ENCODE data around the gene WDR64.
A peak's percentile ranks its signal among the peaks of the same experiment; 100 is the strongest.

WDR64 gene

DNA sequence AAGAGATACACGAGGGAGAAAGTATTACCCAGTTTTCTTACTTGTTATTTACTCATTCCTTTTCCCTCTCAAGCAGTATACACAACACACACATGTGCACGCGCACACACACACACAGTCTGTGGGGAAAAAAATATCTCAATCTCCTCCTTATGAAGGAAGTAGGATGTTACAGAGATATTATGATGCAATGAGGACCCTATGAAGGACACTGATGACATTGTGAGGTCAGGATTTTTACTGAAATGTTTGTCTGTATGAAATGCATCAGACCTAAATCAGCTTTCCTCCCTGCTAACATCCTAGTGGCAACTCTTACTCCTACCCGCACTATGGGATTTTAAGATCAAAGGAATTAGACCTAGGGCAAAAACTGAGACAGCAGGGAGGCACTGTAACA lies at the start of gene WDR64:
WDR64 (plus strand) TSS at position 270 of the 400 bp plus-strand sequence. CDS start 204 bp downstream, outside the sequence.
- DNase-seq, result no peak

DNA sequence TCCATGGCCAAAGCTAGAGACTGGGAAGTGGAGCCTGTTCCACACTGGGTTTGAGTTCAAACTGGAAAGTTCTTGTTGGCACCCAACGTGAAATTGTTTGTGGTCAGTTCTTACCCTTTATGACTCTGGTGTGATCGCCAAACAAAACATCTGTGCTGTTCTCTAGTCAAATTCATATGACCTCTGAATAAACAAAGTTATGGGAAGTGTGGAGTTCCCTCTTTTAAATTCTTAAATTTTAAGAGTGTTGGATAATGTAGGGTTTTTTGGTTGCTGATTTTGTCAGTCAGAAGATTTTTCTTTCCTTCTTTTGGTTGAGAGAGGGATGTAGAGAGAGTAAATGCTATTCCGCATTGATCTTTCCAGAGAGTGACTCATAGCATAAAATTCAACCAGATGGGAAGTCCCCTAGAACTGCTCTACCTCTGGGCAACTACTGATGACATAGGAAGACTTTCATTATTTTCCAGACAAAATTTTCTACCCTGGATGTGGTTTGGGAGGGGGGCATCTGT lies 48.3 kb upstream of the WDR64 start:
- DNase-seq, result no peak

DNA sequence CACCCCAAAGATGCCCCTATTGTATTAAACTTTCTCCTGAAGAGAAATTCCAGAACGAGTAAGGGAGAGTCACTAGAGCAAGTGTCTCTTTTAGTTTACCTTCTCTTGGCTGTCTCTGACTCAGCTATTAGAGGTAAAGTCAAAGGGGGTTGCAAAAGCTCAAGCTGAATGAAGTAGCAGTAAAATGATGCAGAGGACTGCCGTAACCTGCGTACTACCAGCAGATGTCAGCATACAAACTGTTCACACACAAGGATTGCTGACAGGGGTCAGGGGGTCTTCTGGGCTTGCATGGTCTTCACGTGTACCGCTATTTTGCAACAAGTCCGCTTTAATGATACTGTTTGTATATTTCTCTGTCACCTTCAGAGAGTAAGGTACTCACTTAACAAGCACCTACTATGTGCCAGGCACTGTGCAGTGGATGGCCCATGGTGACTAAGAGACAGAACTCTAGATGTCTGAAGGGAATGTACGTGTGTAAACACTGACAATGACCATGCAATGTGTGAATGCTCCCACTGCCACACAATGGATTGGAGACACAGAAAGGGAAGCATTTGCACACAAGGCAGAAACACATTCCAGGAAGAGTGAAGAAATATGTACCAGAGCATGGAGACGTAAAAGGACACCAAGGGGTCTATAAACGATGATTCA lies 46.8 kb upstream of the WDR64 start:
- no peak for DNase-seq

DNA sequence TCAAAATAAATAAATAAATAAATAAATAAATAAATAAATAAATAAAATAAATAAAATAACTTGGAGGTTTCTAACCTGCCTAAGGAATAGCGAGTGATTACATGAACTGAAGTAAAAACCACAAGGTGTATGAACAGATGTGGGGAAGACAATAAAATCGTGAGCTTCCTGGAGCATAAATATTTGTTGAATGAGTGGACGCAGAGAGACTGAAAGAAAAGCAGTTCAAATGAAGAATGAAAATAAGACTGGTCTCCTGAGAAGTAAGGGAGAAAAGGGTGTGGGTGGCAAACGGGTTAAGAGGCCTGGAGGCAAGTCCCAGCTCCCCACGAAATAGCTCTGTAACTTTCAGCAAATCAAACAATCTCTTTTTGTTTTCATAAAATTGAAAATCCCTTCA lies 45.5 kb upstream of the WDR64 start:
- no peak for DNase-seq

DNA sequence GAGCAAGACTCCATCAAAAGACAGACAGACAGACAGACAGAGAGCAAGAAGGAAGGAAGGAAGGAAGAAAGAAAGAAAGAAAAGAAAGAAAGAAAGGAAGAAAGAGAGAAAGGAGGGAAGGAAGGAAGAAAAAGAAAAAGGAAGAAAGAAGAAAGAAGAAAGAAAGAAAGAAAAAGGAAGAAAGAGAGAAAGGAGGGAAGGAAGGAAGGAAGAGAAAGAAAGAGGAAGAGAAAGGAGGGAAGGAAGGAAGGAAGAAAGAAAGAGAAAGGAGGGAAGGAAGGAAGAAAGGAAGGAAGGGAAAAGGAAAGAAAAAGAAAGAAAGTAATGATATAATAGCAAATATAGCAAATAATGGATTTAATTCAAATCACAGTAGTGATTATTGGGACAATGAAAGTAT lies 44.6 kb upstream of the WDR64 start:
- no peak for DNase-seq

DNA sequence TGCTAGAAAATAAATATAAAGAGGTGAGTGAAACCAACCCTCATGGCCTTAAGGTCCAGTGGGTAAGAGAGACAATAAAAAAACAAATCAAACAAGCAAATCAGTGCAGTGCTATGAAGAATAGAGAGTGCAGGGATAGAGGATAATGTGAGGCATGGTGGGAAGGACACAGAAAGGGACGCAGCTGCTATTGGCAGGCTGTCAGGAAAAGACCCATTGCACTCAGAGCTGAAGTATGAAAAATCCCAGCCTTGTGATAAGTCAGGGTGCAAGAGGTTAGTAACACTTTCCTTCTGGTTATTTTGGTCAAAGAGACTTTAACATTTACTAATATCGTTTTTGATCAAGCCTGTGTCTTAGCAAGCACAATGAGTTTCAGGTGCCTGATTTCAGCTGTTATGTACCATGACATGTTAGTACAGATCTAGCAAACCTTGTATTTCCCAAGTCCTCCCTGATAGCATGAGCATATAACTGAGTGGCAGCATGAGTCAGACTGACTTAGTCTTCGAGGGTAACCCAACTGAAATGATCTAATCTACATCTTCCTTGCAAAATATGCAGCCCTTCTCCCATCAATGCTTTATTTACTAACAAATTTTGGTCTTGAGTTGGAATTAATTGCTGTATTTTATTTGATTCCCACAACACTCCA lies 43.6 kb upstream of the WDR64 start:
- no peak for DNase-seq

DNA sequence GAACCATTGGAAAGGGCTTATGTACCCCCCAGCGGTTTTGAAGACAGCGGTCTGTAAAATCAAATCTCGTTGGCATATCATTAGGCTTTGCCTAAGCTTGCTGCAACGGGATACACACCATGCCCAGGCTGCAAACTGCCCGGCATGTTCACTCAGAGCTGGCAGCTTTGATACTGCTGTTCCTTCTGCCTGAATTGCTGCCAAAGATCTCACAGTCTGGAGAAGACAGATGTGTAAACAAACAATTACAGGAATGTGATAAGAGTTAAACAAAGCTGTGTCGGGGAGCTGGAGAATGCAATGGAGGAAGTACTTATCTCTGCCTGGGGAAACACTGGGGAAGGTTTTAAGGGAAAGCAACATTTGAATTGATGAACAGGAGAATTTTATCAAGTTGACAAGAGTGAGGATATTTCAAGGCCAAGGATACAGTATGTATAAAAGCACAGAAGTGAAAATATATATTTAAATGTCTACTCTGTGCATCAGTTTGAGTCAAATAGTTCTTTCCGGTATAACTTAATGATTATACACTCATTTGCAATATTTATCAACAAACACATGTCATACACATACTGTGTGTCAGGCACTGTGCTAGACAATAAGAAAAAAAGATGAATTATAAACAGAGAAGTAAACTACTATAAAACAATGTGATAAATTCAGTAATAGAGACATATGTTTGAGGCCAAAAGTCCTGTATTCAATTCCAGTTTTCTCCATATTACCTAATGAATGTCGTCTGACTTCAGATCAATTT lies 41.8 kb upstream of the WDR64 start:
- DNase-seq, result peak; percentile 71

DNA sequence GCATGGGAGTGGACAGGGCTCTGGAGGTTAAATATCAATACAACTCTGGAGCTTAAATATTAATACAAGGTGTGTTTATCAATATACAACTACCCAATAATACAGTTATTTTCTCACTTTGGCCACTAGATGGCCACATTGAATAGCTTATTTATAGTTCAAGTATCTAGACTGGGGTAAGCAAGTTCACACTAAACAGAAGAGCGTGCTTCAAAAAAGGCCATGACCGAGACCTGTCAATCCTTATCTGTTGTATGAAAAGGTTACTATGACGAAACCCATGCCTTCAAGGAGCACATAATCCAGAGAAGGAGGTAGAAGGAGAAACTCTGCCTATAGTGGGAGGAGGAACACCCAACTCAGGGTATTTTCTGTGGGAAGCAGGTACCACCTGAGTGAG lies 41.0 kb upstream of the WDR64 start:
- peak; percentile 75 for DNase-seq

DNA sequence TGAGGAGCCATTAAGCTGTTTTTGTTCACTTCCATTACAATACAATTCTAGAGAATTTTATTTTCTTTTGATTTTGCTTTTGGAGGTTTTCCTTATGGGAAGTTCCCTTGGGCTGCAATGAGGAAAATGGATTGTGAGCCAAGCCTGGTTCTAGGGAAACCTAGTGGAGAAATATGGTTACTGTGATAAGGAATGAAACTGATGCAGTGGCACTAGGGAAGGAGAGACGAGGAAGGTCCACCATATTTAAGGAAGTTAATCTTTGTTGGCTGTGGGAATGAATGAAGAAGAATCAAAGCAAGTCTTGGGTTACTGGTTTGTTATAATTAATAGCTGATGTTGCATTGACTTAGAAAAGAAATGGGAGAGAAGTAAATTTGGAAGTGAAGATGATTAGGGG lies 40.3 kb upstream of the WDR64 start:
- DNase-seq, result no peak

DNA sequence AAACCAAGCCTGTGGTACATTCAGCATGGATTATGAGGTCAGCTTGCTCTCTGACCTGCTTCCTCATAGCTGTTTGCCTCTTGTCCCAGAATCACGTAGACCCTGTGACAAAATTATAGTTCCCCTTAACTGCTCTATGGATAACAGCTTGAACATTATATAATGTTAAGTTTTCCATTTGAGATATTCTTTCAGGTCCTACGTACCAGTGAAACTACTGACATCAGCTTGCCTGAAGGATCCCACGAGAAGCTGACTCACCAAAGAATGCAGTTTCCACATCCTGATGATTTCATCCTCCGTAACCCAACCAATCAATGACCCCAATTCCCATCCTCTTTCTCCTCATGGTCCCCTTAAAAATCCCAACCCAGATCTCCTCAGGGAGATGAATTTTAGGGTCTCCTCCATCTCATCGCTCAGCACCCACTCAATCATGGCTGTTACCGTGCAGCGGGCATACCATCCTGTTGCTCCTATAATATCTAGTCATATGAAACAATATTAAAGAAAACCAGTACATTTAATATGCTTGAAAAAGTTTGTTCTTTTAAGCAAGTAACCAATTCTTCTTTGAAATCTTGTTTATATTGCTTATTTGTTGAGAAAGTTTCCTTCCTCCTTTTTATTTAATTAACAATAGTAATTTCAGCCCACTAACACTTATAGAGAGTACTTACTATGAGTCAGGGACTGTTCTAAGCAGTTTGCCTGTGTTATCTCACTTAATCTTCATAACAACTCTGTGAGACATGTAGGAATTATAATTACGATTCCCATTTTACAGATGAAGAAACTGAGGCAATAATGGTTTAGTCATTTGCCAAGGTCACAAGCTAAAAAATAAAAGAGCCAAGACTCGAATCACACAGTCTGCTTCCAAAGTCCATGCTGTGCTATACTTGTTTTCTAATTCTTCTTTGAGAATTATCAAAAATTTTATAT lies 39.3 kb upstream of the WDR64 start:
- DNase-seq, result no peak

DNA sequence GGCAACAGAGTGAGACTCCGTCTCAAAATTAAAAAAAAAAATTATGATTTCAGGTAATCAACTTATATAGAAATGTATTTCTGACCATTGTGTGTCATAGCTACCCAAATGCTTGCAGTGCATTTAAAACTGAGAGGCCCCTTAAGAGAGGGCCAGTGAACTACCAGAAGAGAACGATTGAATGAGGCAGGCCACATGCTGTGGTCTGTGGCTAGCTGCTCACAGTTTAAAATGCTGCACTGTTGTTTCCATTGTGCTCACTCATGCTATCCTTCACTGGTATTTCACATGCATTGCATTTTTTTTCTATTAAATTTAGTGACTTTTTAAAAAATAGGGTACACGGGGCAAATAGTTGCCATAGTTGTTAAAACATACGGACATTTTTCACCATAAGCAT lies 37.9 kb upstream of the WDR64 start:
- no peak for DNase-seq

DNA sequence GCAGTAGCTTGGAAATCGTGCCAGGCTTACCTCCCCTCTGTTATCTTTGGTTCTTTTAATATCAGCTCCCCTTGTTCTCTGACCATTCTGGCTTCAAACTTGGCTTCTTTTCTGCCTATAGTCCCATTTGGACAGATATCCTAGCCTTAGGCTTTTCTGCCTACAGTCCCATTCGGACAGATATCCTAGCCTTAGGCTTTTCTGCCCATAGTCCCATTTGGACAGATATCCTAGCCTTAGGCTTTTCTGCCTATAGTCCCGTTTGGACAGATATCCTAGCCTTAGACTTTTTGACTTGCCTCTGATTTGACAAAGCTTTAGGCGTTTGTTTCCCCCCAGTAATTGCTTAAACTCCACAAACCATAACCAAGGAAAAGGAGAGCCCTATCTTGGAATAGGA lies 37.5 kb upstream of the WDR64 start:
- DNase-seq, result no peak

DNA sequence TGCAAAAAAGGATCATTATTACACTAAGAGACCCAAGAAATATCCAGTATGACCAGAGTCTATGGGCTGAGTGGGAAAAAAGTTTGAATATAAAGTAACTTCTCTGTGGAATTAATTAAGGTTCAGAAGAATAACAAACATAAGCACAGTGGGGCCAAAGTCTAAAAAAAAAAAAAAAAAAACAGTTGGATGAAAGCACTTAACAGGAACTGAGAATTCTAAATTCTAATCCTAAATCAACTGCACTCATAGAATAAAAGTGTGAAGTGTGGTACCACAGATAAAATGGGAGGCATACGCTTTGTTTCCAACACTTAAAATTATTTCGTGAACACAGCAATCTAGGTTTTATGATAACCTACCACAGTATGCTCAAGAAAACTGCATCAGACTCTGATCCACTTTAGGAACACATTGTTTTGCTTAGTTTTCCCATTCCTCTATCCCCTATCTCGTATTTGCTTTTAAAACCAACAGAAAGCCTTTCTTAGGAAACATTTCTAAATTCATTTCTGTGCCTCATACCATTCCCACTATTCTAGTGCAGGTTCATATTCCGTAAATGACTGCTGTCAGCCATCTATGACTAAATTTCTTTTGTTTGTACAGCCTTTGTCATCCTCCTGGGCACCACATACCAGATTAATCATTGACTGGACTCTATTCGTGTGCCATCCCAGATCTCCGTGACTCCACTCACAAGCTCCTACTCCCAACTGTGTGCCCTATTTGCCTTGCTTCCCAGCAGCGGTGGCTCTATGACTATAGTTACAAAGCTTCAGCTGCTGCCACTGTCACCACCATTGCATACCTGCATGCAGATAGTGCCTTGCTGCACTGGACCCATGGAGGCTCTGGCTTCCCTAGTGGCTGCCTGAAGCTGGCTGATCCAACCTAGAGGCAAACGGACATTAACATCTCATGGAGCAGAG lies 36.8 kb upstream of the WDR64 start:
- no peak for DNase-seq

DNA sequence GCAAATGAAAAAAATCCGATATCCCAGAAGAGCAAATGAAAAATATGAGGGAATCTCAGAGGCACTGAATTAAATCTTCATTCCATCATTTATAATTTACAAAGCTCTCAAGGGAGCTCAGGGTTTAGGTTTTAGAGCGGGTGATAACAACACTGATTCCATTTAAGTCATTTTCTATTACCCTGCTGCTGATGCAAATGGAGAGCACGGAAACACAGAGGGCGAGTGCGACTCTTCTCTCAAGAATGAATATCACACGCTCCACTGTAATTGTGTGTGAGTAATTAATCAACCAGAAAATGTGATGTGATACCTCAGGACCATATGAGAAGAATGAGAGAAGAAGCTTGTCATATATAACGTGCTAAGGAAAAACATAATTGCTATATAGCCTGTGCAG lies 34.7 kb upstream of the WDR64 start:
- DNase-seq, result no peak

DNA sequence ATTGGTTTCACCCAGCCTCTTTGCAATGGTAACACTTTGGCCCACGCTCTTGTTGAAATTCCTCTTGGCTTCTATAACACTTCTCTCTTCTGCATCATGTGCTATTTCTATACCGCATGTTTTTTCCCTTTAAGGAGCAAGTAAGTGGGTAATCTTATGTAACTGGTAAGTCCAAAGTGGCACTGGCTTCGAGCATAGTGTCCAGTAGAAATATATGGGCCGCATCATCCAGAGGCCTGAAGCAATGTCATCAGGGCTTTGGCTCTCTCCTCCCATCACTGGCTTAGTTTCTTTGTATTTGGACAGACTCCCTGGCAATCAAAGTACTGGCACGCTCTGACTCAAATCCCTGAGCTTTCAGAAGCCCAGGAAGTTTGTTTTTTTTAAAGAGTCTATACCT lies 29.4 kb upstream of the WDR64 start:
- no peak for DNase-seq

DNA sequence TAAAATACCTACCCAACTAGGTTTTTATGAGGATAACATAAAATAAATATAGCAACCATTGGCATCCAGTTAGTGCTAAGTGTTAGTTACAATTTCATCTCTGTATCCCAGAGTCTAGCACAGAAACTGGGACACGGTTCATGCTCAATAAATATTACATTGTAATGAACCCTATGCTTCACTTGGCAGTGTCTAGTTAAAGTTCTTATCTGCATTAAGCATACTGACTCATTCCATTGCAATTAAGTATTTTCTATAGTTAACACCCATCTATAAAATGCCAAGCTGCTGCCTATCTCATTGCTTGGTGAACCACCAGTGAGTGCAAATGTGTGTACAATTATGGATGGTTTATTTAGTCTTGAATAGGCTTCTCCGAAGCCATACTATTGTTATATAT lies 27.1 kb upstream of the WDR64 start:
- no peak for DNase-seq

DNA sequence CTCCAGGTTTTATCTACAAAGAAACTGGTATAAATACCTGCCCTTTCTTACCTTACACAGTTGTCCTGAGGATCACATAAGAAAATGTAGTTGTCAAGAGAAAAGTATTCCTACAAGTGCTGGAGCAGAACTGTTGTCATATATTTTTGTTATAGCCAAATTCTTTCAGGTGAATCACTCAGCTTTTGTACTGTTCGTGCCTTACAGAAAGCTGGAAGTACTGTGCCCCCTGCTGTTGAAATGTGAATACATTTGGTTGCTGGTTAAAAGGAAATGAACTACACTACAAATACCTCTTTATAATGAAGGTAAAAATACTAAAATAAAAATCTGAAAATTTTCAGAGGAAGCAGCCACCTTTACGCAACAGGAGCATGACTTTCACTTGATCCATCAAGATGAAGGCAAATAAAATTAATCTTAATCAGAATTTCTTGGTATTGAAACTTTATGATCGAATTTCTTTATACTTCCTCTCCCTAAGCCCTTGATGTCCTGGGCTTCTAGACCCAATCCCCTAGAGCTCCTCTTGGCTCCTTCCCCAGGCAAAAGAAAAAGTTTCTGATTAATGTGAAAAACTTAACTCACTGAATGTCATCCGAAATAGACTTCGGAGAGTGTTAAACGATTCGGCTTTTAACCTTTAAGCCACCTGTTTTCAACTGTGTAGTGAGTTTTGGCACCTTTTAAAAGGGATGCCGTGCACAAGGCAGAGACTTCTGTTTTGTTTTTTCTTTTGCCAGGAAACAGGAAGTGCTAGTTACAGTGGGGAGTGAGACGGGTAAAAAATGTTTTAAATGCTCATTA lies 24.4 kb upstream of the WDR64 start:
- DNase-seq, result peak; percentile 29

DNA sequence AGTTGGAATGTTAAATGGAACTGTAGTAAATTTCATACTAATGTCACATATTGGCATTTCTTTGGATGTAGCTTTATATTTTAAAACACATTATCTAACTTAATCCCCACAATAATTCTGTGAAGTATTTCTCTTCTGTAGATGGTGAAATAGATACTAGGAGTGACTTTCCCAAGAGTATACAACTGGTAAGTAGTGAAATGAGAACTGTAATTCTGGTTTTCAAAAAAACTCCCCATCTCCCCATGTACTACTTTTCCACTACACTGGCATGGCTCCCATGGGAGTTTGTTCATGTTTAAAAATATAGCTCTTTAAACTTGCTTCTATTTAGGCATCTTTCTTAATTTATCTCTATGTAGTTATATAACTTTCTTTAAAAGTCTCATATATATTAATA lies 22.1 kb upstream of the WDR64 start:
- DNase-seq, result no peak

DNA sequence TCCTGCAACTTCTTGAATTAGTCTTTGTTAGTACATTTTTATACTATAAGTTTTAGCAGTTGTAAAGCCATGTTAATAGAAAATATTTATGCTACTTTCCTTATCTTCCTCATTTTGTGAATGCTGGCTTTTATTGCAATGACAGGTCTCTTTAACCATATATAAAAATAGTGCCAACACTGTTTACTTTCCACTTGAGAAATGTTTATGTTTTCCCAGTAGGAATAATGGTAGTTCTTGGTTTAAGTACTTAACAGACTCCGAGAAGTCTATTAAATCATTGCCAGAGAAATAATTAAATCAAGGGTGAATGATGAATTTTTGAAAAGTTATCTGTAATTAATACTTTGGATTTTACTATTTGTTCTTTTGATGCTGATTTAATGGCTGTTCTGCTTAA lies 21.6 kb upstream of the WDR64 start:
- no peak for DNase-seq

DNA sequence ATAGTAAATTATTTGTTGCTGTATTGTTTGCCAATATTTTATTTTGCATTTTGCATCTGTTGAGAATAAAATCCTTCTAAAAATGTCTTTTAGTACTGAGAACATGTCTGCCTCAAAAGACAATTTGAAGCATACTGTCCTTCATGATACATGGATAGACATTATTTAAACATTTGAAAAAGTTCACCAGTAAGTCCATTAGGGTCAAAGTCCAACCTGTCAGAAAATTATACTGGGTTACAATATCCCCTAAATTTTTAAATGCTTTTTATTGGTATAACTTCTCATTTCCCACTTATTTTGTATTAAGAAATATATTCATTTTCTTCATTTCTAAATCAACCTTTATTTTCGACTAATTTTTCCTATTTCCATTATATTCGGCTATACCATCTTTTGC lies 21.2 kb upstream of the WDR64 start:
- DNase-seq, result no peak

DNA sequence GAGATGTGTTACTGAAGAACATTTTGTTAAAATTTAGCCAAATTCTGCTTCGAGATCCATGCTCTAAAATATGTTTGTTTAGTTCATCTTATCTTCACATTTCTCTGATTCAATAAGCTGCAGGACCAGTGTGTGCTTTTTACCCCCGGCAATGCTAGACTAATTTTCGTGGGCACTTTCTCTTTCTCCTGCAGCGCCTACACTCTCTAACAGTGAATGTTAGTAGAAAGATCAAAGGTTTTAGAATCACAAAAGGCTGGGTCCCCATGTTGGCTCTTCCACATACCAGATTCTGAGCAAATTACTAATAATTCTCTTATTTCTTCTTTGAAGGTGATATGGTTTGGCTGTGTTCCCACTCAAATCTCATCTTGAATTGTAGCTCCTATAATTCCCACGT lies 20.4 kb upstream of the WDR64 start:
- no peak for DNase-seq
